HepG2 (cell line): ENCODE data around the gene PSME3IP1. TPM values are rescaled to one million over a fixed set of nuclear protein-coding genes. Genes with fewer than 3 reads are reported as not detected.

Experiments
- ATAC-seq: fragments of 200-7000 bp; cut with Tn5 transposase; 3 replicates; pipeline ENCODE4 v1.9.1; 2020; ENCODE audit warnings: mild to moderate bottlenecking, moderate library complexity
- BruUV-seq: library from RNA; stranded (reverse); fragments of 400-500 nt; replicated peaks from 2 replicates; lab custom pipeline; 2021; lab: Mats Ljungman, UMichigan
- CTCF ChIA-PET: fragments of 300-600 bp; formaldehyde crosslinking; extraction: SDS; loops from one replicate; lab custom pipeline; 2021; ENCODE audit warnings: low total read pairs, inconsistent platforms, low intra/inter-chr PET ratio; lab: Yijun Ruan, JAX
- POLR2A ChIA-PET: fragments of 350-600 bp; sonication (Branson Sonifier 250); formaldehyde crosslinking; loops from one replicate; lab custom pipeline; 2020; ENCODE audit warnings: antibody characterized with exemption, inconsistent platforms; lab: Yijun Ruan, JAX
- DNase-seq: peaks from one replicate; pipeline ENCODE4 v3.0.0-alpha.2; 2015; ENCODE audit warnings: low spot score
- FAIRE-seq: peaks from 3 replicates; lab custom pipeline; 2011; peaks lifted over from hg19 to GRCh38; lab: Jason Lieb, UNC
- H2AFZ ChIP-seq: one replicate; pipeline ENCODE4 v1.6.1; 2011; ENCODE audit warnings: low read length, inconsistent platforms
- H3K27ac ChIP-seq: fragments of 300-600 bp; 3 replicates; pipeline ENCODE4 v1.8.0; 2011; ENCODE audit warnings: mixed run types, mild to moderate bottlenecking, mixed read lengths, low read length, inconsistent platforms; ENCODE audit not compliant: insufficient read depth; ENCODE audit errors: extremely low read length
- H3K27me3 ChIP-seq, 2 experiments: fragments of 200-600 bp in 1 of 2; 2 replicates in 1 of 2; 3 replicates in 1 of 2; pipeline versions ENCODE4 v1.6.0 to v1.8.0; 2011; ENCODE audit warnings: low read length in 2 of 2, mild to moderate bottlenecking in 2 of 2, moderate library complexity in 2 of 2, inconsistent platforms in 1 of 2; ENCODE audit not compliant: insufficient read depth in 2 of 2, control insufficient read depth in 1 of 2
- H3K36me3 ChIP-seq, 2 experiments: fragments of 200-600 bp in 1 of 2; replicated peaks in 1 of 2; 2 replicates in 1 of 2; 3 replicates in 1 of 2; pipeline versions ENCODE4 v1.5.1 to v1.8.0; 2011; ENCODE audit warnings: low read length in 2 of 2, inconsistent platforms in 1 of 2; ENCODE audit not compliant: insufficient read depth in 2 of 2, control insufficient read depth in 1 of 2
- H3K4me1 ChIP-seq: 2 replicates; pipeline ENCODE4 v1.5.1; 2012; ENCODE audit warnings: low read length, inconsistent platforms; ENCODE audit not compliant: insufficient read depth
- H3K4me2 ChIP-seq: 2 replicates; pipeline ENCODE4 v1.6.0; 2011; ENCODE audit warnings: low read depth, low read length, inconsistent platforms
- H3K4me3 ChIP-seq, 3 experiments: fragments of 200-600 bp in 1 of 3; sonication (generic), shearing (Covaris generic) in 1 of 3; replicated peaks in 1 of 3; 2 replicates each; pipeline ENCODE4 v1.5.1; 2011 to 2016; ENCODE audit warnings: low read length in 3 of 3, inconsistent platforms in 2 of 3, low read depth in 2 of 3, mild to moderate bottlenecking in 2 of 3, control low read depth in 1 of 3, mixed read lengths in 1 of 3; ENCODE audit not compliant: insufficient read depth in 1 of 3
- H3K79me2 ChIP-seq: one replicate; pipeline ENCODE4 v1.6.1; 2011; ENCODE audit warnings: low read length, inconsistent platforms; ENCODE audit not compliant: insufficient read depth
- H3K9ac ChIP-seq: 2 replicates; pipeline ENCODE4 v1.6.0; 2011; ENCODE audit warnings: mild to moderate bottlenecking, low read depth, low read length, inconsistent platforms; ENCODE audit not compliant: insufficient read depth
- H3K9me3 ChIP-seq: 2 replicates; pipeline ENCODE4 v1.5.1; 2012; ENCODE audit warnings: mild to moderate bottlenecking, low read length
- H4K20me1 ChIP-seq: 2 replicates; pipeline ENCODE4 v1.6.0; 2011; ENCODE audit warnings: inconsistent platforms, mild to moderate bottlenecking, low read length, moderate library complexity; ENCODE audit not compliant: insufficient read depth
- GLMP ChIP-seq: sonication (generic); formaldehyde crosslinking; IDR thresholded peaks from 2 replicates; pipeline ENCODE4 v1.9.0; 2021; ENCODE audit warnings: missing genetic modification reagents, mild to moderate bottlenecking, borderline replicate concordance
- HMG20A ChIP-seq: IDR thresholded peaks from 2 replicates; pipeline ENCODE4 v1.6.1; 2016; ENCODE audit warnings: borderline replicate concordance
- KDM6A ChIP-seq: IDR thresholded peaks from 2 replicates; pipeline ENCODE4 v1.6.1; 2016; ENCODE audit warnings: low read depth
- NFKBIZ ChIP-seq: IDR thresholded peaks from 2 replicates; pipeline ENCODE4 v1.6.1; 2018; ENCODE audit warnings: missing genetic modification reagents, missing compliant biosample characterization
- TCF12 ChIP-seq, 2 experiments: fragments of 450-650 bp in 1 of 2; sonication (generic) in 1 of 2; formaldehyde crosslinking in 1 of 2; IDR thresholded peaks; 2 replicates each; pipeline versions ENCODE4 v1.6.1 to v1.8.0; 2017 to 2022; ENCODE audit warnings: antibody characterized with exemption in 1 of 2, mild to moderate bottlenecking in 1 of 2, missing genetic modification reagents in 1 of 2, moderate library complexity in 1 of 2
- ZFP1 ChIP-seq: IDR thresholded peaks from 2 replicates; pipeline ENCODE4 v1.6.1; 2016
- ZIK1 ChIP-seq: sonication (generic); formaldehyde crosslinking; IDR thresholded peaks from 2 replicates; pipeline ENCODE4 v1.5.0; 2020; ENCODE audit warnings: mild to moderate bottlenecking, low read depth, missing genetic modification reagents, borderline replicate concordance
- ZNF205 ChIP-seq: IDR thresholded peaks from 2 replicates; pipeline ENCODE4 v1.6.1; 2018; ENCODE audit warnings: missing biosample characterization, missing genetic modification reagents
- WGBS: methylation state at CpG from one replicate; pipeline ENCODE4 v1.1.6; 2017; ENCODE audit warnings: low lambda C conversion rate; 5-methylcytosine and 5-hydroxymethylcytosine counted together
- in situ Hi-C: cut with HindIII; loops from 2 replicates; pipeline ENCODE4 v1.10.0; 2017; ENCODE audit warnings: low pct_unique_long_range_greater_than_20kb; ENCODE audit not compliant: extremely low pct_ligation_motif_present
- intact Hi-C: fragments of 100-400 bp; cut with micrococcal nuclease; formaldehyde crosslinking; loops from one replicate; pipeline ENCODE4 v1.10.0; 2022; ENCODE audit not compliant: unreplicated experiment
- polyA plus RNA-seq, 8 experiments: library from polyadenylated mRNA; depleted of rRNA in 3 of 8; stranded (reverse) in 7 of 8; unstranded in 1 of 8; fragments of >200 nt; fragmentation: Illumina TruSeq in 4 of 8; extraction: Trizol in 4 of 8; gene quantifications; 2 replicates each; pipeline versions ENCODE4 v1.2.1 to v1.2.3, GENCODE V29; 2011 to 2016; ENCODE audit warnings: low read depth in 4 of 8, missing spikeins in 1 of 8, mixed read lengths in 1 of 8; ENCODE audit not compliant: insufficient read depth in 1 of 8
- total RNA-seq, 5 experiments: library from RNA; depleted of rRNA; stranded (reverse); fragments of >200 nt; fragmentation: Illumina TruSeq; extraction: Trizol; gene quantifications; 2 replicates each; pipeline ENCODE4 v1.2.3, GENCODE V29; 2016; ENCODE audit warnings: low read depth in 1 of 5
- TF ChIP-seq, protein P1 (sequence below), 2 experiments: sonication (generic) in 1 of 2; formaldehyde crosslinking in 1 of 2; IDR thresholded peaks; 2 replicates each; pipeline versions ENCODE4 v1.4.0 to v1.6.1; 2016 to 2020; ENCODE audit warnings: borderline replicate concordance in 1 of 2, low read depth in 1 of 2, mild to moderate bottlenecking in 1 of 2, missing genetic modification reagents in 1 of 2
- TF ChIP-seq, protein P2 (sequence below): sonication (generic); formaldehyde crosslinking; IDR thresholded peaks from 2 replicates; pipeline ENCODE4 v1.4.0; 2020; ENCODE audit warnings: missing genetic modification reagents

Gene PSME3IP1
- total and polyA plus RNA-seq, 2 of the 13 experiments (the other 11 are each of a cell fraction or from before 2014, with no cell fraction given) = 90.8 to 99.8 TPM

GRCh38 chr16:57163842-57164241, 22.0 kb downstream of the PSME3IP1 start (continued):
- TF ChIP-seq TCF12 (IDR thresholded peaks at IDR 0.05) (no peak), TCF12 (CRISPR knock-in tag; IDR thresholded peaks at IDR 0.05) (no peak), NFKBIZ (CRISPR knock-in tag) (no peak), GLMP (CRISPR knock-in tag) (no peak)

DNA sequence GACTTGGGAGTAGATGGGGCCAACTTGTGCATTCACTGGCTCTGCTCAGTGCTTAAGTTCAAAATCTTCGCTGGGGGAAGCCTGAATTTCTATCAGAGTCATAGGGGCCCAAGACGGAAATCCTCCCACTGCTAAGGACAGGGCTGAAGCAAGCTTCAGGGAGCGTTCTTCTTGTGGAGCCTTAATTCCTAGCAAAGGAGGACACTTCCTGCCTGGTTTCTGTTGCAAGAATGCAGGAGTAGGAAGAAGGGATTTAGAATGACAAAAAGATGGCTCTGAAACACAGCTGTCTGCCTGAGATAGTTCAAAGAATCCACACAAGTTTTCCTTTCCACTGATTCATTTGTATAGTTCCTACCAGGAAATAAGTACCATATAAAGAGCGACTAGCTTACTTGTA, 26.4 kb downstream of the PSME3IP1 start:
- 94% methylated on average over 4 of the region's 4 CpGs for WGBS
- intact Hi-C loops (no loop called here), in situ Hi-C loops (no loop called here)
- Histone ChIP-seq H4K20me1 (no peaks in the 10 kb centered on the region), H3K4me2 (no peak overlapping the region), H3K4me1 (peaks cover 19% of the 10 kb centered on the region), H3K79me2 (no peaks in the 10 kb centered on the region), H3K9me3 (no peaks in the 10 kb centered on the region), H3K27me3 (no peaks in the 10 kb centered on the region), H3K27ac (no peak overlapping the region), H3K9ac (no peak overlapping the region), H3K4me3 (no peak overlapping the region), H3K36me3 (peaks cover 12 to 55% of the 10 kb centered on the region in 2 experiments), H2AFZ (no peak overlapping the region)
- FAIRE-seq = no peak
- DNase-seq = no peak
- no peak for ATAC-seq
- TF ChIP-seq HMG20A (CRISPR knock-in tag) = no peak
- TF ChIP-seq ZIK1 (CRISPR knock-in tag) = no peak
- no peak for TF ChIP-seq KDM6A (CRISPR knock-in tag)
- TF ChIP-seq, protein P1, sequence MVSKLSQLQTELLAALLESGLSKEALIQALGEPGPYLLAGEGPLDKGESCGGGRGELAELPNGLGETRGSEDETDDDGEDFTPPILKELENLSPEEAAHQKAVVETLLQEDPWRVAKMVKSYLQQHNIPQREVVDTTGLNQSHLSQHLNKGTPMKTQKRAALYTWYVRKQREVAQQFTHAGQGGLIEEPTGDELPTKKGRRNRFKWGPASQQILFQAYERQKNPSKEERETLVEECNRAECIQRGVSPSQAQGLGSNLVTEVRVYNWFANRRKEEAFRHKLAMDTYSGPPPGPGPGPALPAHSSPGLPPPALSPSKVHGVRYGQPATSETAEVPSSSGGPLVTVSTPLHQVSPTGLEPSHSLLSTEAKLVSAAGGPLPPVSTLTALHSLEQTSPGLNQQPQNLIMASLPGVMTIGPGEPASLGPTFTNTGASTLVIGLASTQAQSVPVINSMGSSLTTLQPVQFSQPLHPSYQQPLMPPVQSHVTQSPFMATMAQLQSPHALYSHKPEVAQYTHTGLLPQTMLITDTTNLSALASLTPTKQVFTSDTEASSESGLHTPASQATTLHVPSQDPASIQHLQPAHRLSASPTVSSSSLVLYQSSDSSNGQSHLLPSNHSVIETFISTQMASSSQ (IDR thresholded peaks at IDR 0.05; ENCODE audit: low read depth) = no peak
- TF ChIP-seq, protein P1 (CRISPR knock-in tag; IDR thresholded peaks at IDR 0.05; ENCODE audit: borderline replicate concordance) = no peak
- TF ChIP-seq ZFP1 (CRISPR knock-in tag) = no peak
- no peak for TF ChIP-seq ZNF205 (CRISPR knock-in tag)
- TF ChIP-seq, protein P2, sequence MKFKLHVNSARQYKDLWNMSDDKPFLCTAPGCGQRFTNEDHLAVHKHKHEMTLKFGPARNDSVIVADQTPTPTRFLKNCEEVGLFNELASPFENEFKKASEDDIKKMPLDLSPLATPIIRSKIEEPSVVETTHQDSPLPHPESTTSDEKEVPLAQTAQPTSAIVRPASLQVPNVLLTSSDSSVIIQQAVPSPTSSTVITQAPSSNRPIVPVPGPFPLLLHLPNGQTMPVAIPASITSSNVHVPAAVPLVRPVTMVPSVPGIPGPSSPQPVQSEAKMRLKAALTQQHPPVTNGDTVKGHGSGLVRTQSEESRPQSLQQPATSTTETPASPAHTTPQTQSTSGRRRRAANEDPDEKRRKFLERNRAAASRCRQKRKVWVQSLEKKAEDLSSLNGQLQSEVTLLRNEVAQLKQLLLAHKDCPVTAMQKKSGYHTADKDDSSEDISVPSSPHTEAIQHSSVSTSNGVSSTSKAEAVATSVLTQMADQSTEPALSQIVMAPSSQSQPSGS (CRISPR knock-in tag) = no peak
- CTCF ChIA-PET = no interaction called here
- POLR2A ChIA-PET = no interaction called here
- BruUV-seq = no TSS peak
